ENCODE measurements around the gene SCG3.

- no peak for TF ChIP-seq FOXM1 (IDR thresholded peaks at IDR 0.05; ENCODE audit: borderline replicate concordance)
- no peak for TF ChIP-seq BHLHE40 (IDR thresholded peaks at IDR 0.05; ENCODE audit: borderline replicate concordance)
- TF ChIP-seq FOXA1 (IDR thresholded peaks at IDR 0.05) = no peak
- TF ChIP-seq ELF4 (IDR thresholded peaks at IDR 0.05) = no peak
- no peak for TF ChIP-seq FOXK2 (IDR thresholded peaks at IDR 0.05)
- no peak for TF ChIP-seq SP1 (IDR thresholded peaks at IDR 0.05)
- TF ChIP-seq, protein P1, sequence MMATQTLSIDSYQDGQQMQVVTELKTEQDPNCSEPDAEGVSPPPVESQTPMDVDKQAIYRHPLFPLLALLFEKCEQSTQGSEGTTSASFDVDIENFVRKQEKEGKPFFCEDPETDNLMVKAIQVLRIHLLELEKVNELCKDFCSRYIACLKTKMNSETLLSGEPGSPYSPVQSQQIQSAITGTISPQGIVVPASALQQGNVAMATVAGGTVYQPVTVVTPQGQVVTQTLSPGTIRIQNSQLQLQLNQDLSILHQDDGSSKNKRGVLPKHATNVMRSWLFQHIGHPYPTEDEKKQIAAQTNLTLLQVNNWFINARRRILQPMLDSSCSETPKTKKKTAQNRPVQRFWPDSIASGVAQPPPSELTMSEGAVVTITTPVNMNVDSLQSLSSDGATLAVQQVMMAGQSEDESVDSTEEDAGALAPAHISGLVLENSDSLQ (IDR thresholded peaks at IDR 0.05) = no peak
- TF ChIP-seq LEF1 (IDR thresholded peaks at IDR 0.05; ENCODE audit: borderline replicate concordance) = no peak
- no peak for TF ChIP-seq TARDBP (IDR thresholded peaks at IDR 0.05)
- no peak for TF ChIP-seq ARNT (IDR thresholded peaks at IDR 0.05)
Measured at GRCh38 chr15:51706291-51706690, 25.0 kb downstream of the SCG3 start.

Data from HEK293T (cell line).